Kidney (tissue), 14 donors: ENCODE results near the gene CLCA1. TPM values are rescaled to one million over a fixed set of nuclear protein-coding genes. Genes with fewer than 3 reads are reported as not detected.

Source experiments
- DNase-seq, 5 donors: peaks; one replicate each; pipeline ENCODE4 v3.0.0-alpha.2; 2013 to 2020
- FAIRE-seq: peaks from 2 replicates; lab custom pipeline; 2012; peaks lifted over from hg19 to GRCh38; lab: Jason Lieb, UNC
- H3K27ac ChIP-seq, 2 donors: one replicate each; pipeline ENCODE4 v1.7.0; 2013; ENCODE audit warnings: low read depth in 2 of 2, low read length in 2 of 2, inconsistent platforms in 1 of 2
- H3K27me3 ChIP-seq: one replicate; pipeline ENCODE4 v1.7.1; 2013; ENCODE audit warnings: low read length, inconsistent platforms; ENCODE audit not compliant: control insufficient read depth, insufficient read depth
- H3K36me3 ChIP-seq, 3 donors: one replicate each; pipeline versions ENCODE4 v1.7.0 to v1.7.1; 2013; ENCODE audit warnings: low read length in 3 of 3, control low read depth in 1 of 3, inconsistent platforms in 1 of 3; ENCODE audit not compliant: insufficient read depth in 3 of 3, control insufficient read depth in 2 of 3
- H3K4me1 ChIP-seq, 3 donors: one replicate each; pipeline versions ENCODE4 v1.7.0 to v1.7.1; 2013; ENCODE audit warnings: low read length in 3 of 3, inconsistent platforms in 1 of 3, low read depth in 1 of 3; ENCODE audit not compliant: control insufficient read depth in 2 of 3, insufficient read depth in 2 of 3
- H3K4me3 ChIP-seq, 3 donors: one replicate each; pipeline versions ENCODE4 v1.7.0 to v1.8.1; 2013; ENCODE audit warnings: low read length in 3 of 3, control low read depth in 1 of 3, inconsistent platforms in 1 of 3
- H3K9ac ChIP-seq, 3 donors: one replicate each; pipeline versions ENCODE4 v1.7.0 to v1.7.1; 2013; ENCODE audit warnings: low read length in 3 of 3, control low read depth in 1 of 3, inconsistent platforms in 1 of 3
- H3K9me3 ChIP-seq, 3 donors: one replicate each; pipeline versions ENCODE4 v1.7.0 to v1.7.1; 2013; ENCODE audit warnings: low read length in 3 of 3, control low read depth in 1 of 3, inconsistent platforms in 1 of 3; ENCODE audit not compliant: control insufficient read depth in 2 of 3, insufficient read depth in 1 of 3
- intact Hi-C: fragments of 100-400 bp; cut with DNase I; formaldehyde crosslinking; loops from one replicate; pipeline ENCODE4 v1.11.1; 2022
- polyA plus RNA-seq: library from polyadenylated mRNA; stranded (reverse); fragments of 350-450 nt; fragmentation: Illumina TruSeq; extraction: RNeasy Lipid Tissue Mini Kit (QIAGEN cat#74804); gene quantifications from one replicate; pipeline ENCODE4 v1.2.3, GENCODE V29; 2014; ENCODE audit warnings: low read depth, low replicate concordance; ENCODE audit not compliant: insufficient read depth
- total RNA-seq: library from RNA; stranded (reverse); fragmentation: NEBNext Ultra II Directional; extraction: Animal tissue kit (Norgen Biotek cat#: 25700); gene quantifications from one replicate; pipeline ENCODE4 v1.2.1, GENCODE V29; 2021
- TF ChIP-seq, protein P1 (sequence below): IDR thresholded peaks from 3 replicates; pipeline ENCODE4 v1.5.1; 2012; ENCODE audit warnings: mild to moderate bottlenecking, moderate library complexity, borderline replicate concordance; ENCODE audit not compliant: insufficient read depth; ENCODE audit errors: extremely low read depth
- donor health status: control.
- donor health status: control.
- donor health status: control.
- donor health status: control.
- donor health status: control.
- donor health status: DM: yes; HTN: yes; CAD: no.
- donor health status: Normal renal cell carcinoma (clear cell type).

Gene CLCA1
- total and polyA plus RNA-seq, 2 donors from 2014 or later, result not detected

DNA sequence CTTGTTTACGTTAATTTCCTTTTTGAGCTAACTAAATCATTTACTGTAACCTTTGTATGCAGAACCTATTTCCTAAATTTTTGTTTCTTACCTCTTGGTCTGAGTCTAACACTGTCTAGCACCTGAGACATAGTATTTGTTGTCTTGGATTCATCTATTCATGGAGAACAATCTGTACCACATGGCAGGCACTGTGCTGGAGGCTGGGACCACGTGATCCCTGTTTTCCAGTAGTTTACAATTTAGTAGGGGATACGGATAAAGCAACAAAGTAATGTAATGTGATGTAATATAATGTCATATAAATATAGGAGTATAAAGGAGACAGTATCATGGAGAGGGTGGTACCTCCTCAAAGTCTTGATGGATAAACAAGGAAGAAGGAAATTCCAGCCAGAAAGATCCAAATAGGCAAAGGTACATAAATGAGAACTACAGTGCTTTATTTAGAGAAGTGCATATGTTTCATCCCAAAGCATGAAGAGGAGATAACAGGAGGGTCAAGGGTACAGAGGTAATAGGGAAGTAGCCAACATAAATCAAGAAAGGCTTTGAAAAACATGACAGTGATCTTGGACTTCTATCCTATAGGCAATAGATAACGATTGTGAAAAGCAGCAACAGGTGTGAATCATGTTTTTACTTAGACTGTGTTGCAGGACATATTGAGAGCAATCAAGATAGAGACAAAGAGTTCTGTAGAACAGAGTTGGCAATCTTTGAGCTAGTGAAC, 52.2 kb downstream of the CLCA1 start:
- no peak overlapping the region for H3K4me3 ChIP-seq
- intact Hi-C loops, result no loop called here
- TF ChIP-seq, protein P1, sequence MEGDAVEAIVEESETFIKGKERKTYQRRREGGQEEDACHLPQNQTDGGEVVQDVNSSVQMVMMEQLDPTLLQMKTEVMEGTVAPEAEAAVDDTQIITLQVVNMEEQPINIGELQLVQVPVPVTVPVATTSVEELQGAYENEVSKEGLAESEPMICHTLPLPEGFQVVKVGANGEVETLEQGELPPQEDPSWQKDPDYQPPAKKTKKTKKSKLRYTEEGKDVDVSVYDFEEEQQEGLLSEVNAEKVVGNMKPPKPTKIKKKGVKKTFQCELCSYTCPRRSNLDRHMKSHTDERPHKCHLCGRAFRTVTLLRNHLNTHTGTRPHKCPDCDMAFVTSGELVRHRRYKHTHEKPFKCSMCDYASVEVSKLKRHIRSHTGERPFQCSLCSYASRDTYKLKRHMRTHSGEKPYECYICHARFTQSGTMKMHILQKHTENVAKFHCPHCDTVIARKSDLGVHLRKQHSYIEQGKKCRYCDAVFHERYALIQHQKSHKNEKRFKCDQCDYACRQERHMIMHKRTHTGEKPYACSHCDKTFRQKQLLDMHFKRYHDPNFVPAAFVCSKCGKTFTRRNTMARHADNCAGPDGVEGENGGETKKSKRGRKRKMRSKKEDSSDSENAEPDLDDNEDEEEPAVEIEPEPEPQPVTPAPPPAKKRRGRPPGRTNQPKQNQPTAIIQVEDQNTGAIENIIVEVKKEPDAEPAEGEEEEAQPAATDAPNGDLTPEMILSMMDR, result no peak
- no peaks in the 10 kb centered on the region for H3K27me3 ChIP-seq
- H3K9ac ChIP-seq, result no peak overlapping the region
- H3K4me1 ChIP-seq, result no peaks in the 10 kb centered on the region
- H3K9me3 ChIP-seq, result no peaks in the 10 kb centered on the region
- H3K27ac ChIP-seq, result no peak overlapping the region
- DNase-seq, result no peak
- no peaks in the 10 kb centered on the region for H3K36me3 ChIP-seq
- no peak for FAIRE-seq

DNA sequence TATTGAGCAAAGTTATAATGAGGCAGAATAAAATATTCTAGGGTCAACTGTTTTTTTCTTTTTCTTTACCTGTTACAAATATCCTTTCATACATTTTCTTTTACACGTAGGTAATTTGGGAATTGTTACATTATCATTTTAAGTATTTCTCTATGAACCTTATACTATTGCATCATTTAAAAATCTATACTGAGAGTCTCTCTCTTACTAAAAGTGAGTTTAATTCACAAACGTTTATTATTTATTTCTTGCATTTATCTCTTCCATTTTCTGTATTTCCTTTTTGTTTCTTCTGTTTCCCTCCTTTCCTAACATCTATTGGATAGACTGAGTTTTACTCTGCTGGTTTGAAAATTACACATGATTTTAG, 52.8 kb downstream of the CLCA1 start:
- intact Hi-C loops, result no loop called here
- Histone ChIP-seq H3K9me3 (no peaks in the 10 kb centered on the region), H3K4me3 (no peak overlapping the region), H3K4me1 (no peaks in the 10 kb centered on the region), H3K27me3 (no peaks in the 10 kb centered on the region), H3K27ac (no peak overlapping the region), H3K9ac (no peak overlapping the region), H3K36me3 (no peaks in the 10 kb centered on the region)
- FAIRE-seq, result no peak
- no peak for DNase-seq
- TF ChIP-seq, protein P1, result no peak

DNA sequence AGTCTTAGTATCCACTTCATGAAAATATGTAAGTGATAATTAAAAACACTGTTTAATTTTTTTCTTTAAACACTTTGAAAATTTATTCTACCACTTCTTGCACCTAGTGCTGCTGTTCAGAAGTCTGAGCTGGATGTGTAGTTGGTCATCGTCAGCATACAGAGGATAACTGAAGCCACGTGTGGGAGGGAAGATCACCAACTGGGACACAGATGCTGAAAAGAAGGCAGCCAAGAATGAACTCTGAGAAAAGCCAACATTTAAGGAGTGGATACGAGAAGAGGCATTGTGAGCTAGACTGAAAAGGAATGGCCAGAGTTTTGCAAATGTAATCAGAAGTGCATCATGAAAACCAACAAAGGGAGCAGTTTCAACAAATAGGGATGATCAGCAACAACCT, 53.5 kb downstream of the CLCA1 start:
- Histone ChIP-seq H3K36me3 (no peaks in the 10 kb centered on the region), H3K9ac (no peak overlapping the region), H3K4me1 (no peaks in the 10 kb centered on the region), H3K27me3 (no peaks in the 10 kb centered on the region), H3K9me3 (no peaks in the 10 kb centered on the region), H3K27ac (no peak overlapping the region), H3K4me3 (no peak overlapping the region)
- DNase-seq (no peak), FAIRE-seq (no peak)
- intact Hi-C loops, result no loop called here
- TF ChIP-seq, protein P1, result no peak
